Stimulated activated naive B cell treated with anti-CD40 and anti-IgM and Interleukin-4, amounts not matched to agents 10 μg/mL and 1 μg/mL and 100 μg/mL, for 72 hours (primary cell): ENCODE measurements around the gene CYP2A13.
"Not testable (repeated sequence)": the region's sequence is repeated elsewhere in the genome, so short reads cannot be mapped to it uniquely, and the experiment has no call there.

Source experiments
- ATAC-seq, 2 donors: fragments of 150-1000 bp; cut with Tn5 transposase; replicated peaks; 2 replicates each; pipeline ENCODE4 v1.10.0; 2021; ENCODE audit warnings: moderate library complexity in 1 of 2
- DNase-seq: peaks from one replicate; pipeline ENCODE4 v3.0.0; 2021
- H3K27ac Mint-ChIP-seq: one replicate; pipeline ENCODE4 v1.8.0; 2022; ENCODE audit warnings: mild to moderate bottlenecking, mixed read lengths
- H3K27me3 Mint-ChIP-seq, 2 donors: one replicate each; pipeline ENCODE4 v1.8.0; 2022; ENCODE audit warnings: mixed read lengths in 2 of 2
- H3K36me3 Mint-ChIP-seq, 2 donors: one replicate each; pipeline ENCODE4 v1.8.0; 2022; ENCODE audit warnings: mixed read lengths in 2 of 2, mild to moderate bottlenecking in 1 of 2
- H3K4me1 Mint-ChIP-seq, 2 donors: one replicate each; pipeline ENCODE4 v1.8.0; 2022; ENCODE audit warnings: mixed read lengths in 2 of 2, mild to moderate bottlenecking in 1 of 2
- H3K4me3 Mint-ChIP-seq, 2 donors: one replicate each; pipeline ENCODE4 v1.8.0; 2022; ENCODE audit warnings: mild to moderate bottlenecking in 2 of 2, mixed read lengths in 2 of 2, moderate library complexity in 1 of 2
- H3K9me3 Mint-ChIP-seq, 2 donors: one replicate each; pipeline ENCODE4 v1.8.0; 2022; ENCODE audit warnings: mixed read lengths in 2 of 2, mild to moderate bottlenecking in 1 of 2

The CYP2A13 gene

GRCh38 chr19:41098762-41099161, 10.5 kb downstream of the CYP2A13 start:
- Mint-ChIP-seq H3K27me3 (peaks cover 31 to 36% of the 10 kb centered on the region in 2 donors), H3K4me3 (no peak overlapping the region)
- no peak for DNase-seq

GRCh38 chr19:41102210-41102609, 14.0 kb downstream of the CYP2A13 start:
- peaks cover 17 to 26% of the 10 kb centered on the region in 2 donors for H3K9me3 Mint-ChIP-seq
- H3K27ac Mint-ChIP-seq, H3K4me3 Mint-ChIP-seq, H3K4me1 Mint-ChIP-seq, DNase-seq, H3K36me3 Mint-ChIP-seq, ATAC-seq: not testable (repeated sequence)
- H3K27me3 Mint-ChIP-seq, result peaks cover 16 to 23% of the 10 kb centered on the region in 2 donors

More at GRCh38 chr19:41098762-41099161, 10.5 kb downstream of the CYP2A13 start:
- Mint-ChIP-seq H3K27ac (no peak overlapping the region), H3K9me3 (peaks cover 17 to 18% of the 10 kb centered on the region in 2 donors), H3K36me3 (peaks cover 6% of the 10 kb centered on the region in 2 donors), H3K4me1 (no peaks in the 10 kb centered on the region)
- ATAC-seq, result no peak

- H3K9me3 Mint-ChIP-seq, result peaks cover 11 to 21% of the 10 kb centered on the region in 2 donors
Observed at GRCh38 chr19:41106177-41106576, 17.9 kb downstream of the CYP2A13 start.

GRCh38 chr19:41111296-41111695, 23.0 kb downstream of the CYP2A13 start:
- no peak for DNase-seq
- Mint-ChIP-seq H3K27ac (no peak overlapping the region), H3K9me3 (no peaks in the 10 kb centered on the region), H3K27me3 (peaks cover 7 to 16% of the 10 kb centered on the region in 2 donors), H3K4me3 (no peak overlapping the region), H3K4me1 (no peaks in the 10 kb centered on the region), H3K36me3 (no peaks in the 10 kb centered on the region)
- no peak for ATAC-seq

More at GRCh38 chr19:41106177-41106576, 17.9 kb downstream of the CYP2A13 start:
- no peaks in the 10 kb centered on the region for H3K4me1 Mint-ChIP-seq
- H3K27ac Mint-ChIP-seq, result no peak overlapping the region
- H3K4me3 Mint-ChIP-seq, result no peak overlapping the region
- H3K36me3 Mint-ChIP-seq, result peaks cover 5 to 6% of the 10 kb centered on the region in 2 donors
- DNase-seq (no peak), ATAC-seq (no peak)
- H3K27me3 Mint-ChIP-seq, result peaks cover 4 to 6% of the 10 kb centered on the region in 2 donors

GRCh38 chr19:41111750-41112295, 23.6 kb downstream of the CYP2A13 start:
- DNase-seq (no peak), ATAC-seq (no peak)
- H3K27me3 Mint-ChIP-seq, result peaks cover 11 to 20% of the 10 kb centered on the region in 2 donors
- H3K9me3 Mint-ChIP-seq, result no peaks in the 10 kb centered on the region
- H3K36me3 Mint-ChIP-seq, result no peaks in the 10 kb centered on the region
- H3K4me3 Mint-ChIP-seq, result no peak overlapping the region
- no peak overlapping the region for H3K27ac Mint-ChIP-seq
- H3K4me1 Mint-ChIP-seq, result no peaks in the 10 kb centered on the region

- DNase-seq (no peak), ATAC-seq (no peak)
- Mint-ChIP-seq H3K36me3 (no peaks in the 10 kb centered on the region), H3K4me1 (no peaks in the 10 kb centered on the region), H3K4me3 (no peak overlapping the region), H3K9me3 (no peaks in the 10 kb centered on the region), H3K27me3 (peaks cover 21 to 28% of the 10 kb centered on the region in 2 donors), H3K27ac (no peak overlapping the region)
Observed at GRCh38 chr19:41112728-41113290, 24.6 kb downstream of the CYP2A13 start.

GRCh38 chr19:41114132-41114531, 25.9 kb downstream of the CYP2A13 start, which contains the start of gene CYP2F1:
CYP2F1 (plus strand) TSS chr19:41114432; CDS start chr19:41116189, 1,757 bp downstream.
- ATAC-seq (no peak), DNase-seq (no peak)
- no peaks in the 10 kb centered on the region for H3K36me3 Mint-ChIP-seq
- H3K27ac Mint-ChIP-seq, result no peak within 1 kb of the TSS
- H3K4me1 Mint-ChIP-seq, result no peaks in the 10 kb centered on the region
- H3K4me3 Mint-ChIP-seq, result no peak within 1 kb of the TSS
- no peaks in the 10 kb centered on the region for H3K9me3 Mint-ChIP-seq
- H3K27me3 Mint-ChIP-seq, result peaks cover 25 to 28% of the 10 kb centered on the region in 2 donors

- Mint-ChIP-seq H3K27ac (no peak overlapping the region), H3K36me3 (no peaks in the 10 kb centered on the region)
- no peak for DNase-seq
Observed at GRCh38 chr19:41116261-41116660, 28.0 kb downstream of the CYP2A13 start.

GRCh38 chr19:41120929-41121911, 33.0 kb downstream of the CYP2A13 start:
- H3K27me3 Mint-ChIP-seq, result peaks cover 25 to 35% of the 10 kb centered on the region in 2 donors
- not testable (repeated sequence) for H3K4me1 Mint-ChIP-seq, H3K4me3 Mint-ChIP-seq, H3K27ac Mint-ChIP-seq, DNase-seq, H3K36me3 Mint-ChIP-seq, H3K9me3 Mint-ChIP-seq
- ATAC-seq, result peak; percentile 39 to 53

More at GRCh38 chr19:41116261-41116660, 28.0 kb downstream of the CYP2A13 start:
- peaks cover 6% of the 10 kb centered on the region in 2 donors for H3K4me1 Mint-ChIP-seq
- no peak for ATAC-seq
- H3K4me3 Mint-ChIP-seq, result no peak overlapping the region
- no peaks in the 10 kb centered on the region for H3K9me3 Mint-ChIP-seq
- peaks cover 34% of the 10 kb centered on the region in 2 donors for H3K27me3 Mint-ChIP-seq

- H3K4me3 Mint-ChIP-seq, H3K27ac Mint-ChIP-seq, H3K36me3 Mint-ChIP-seq, DNase-seq, H3K9me3 Mint-ChIP-seq, ATAC-seq: not testable (repeated sequence)
- Mint-ChIP-seq H3K4me1 (peaks cover 13% of the 10 kb centered on the region in 2 donors), H3K27me3 (peaks cover 17 to 26% of the 10 kb centered on the region in 2 donors)
Observed at GRCh38 chr19:41122846-41123245, 34.6 kb downstream of the CYP2A13 start.

GRCh38 chr19:41123716-41124294, 35.6 kb downstream of the CYP2A13 start:
- Mint-ChIP-seq H3K36me3 (no peaks in the 10 kb centered on the region), H3K27ac (no peak overlapping the region), H3K4me3 (no peak overlapping the region), H3K27me3 (peaks cover 18 to 29% of the 10 kb centered on the region in 2 donors), H3K4me1 (peaks cover 16 to 19% of the 10 kb centered on the region in 2 donors), H3K9me3 (peaks cover 0 to 2% of the 10 kb centered on the region in 2 donors)
- DNase-seq, result no peak
- ATAC-seq, result no peak

GRCh38 chr19:41126765-41127203, 38.5 kb downstream of the CYP2A13 start:
- H3K27me3 Mint-ChIP-seq, result peaks cover 24 to 39% of the 10 kb centered on the region in 2 donors
- ATAC-seq, H3K9me3 Mint-ChIP-seq, H3K4me3 Mint-ChIP-seq, H3K36me3 Mint-ChIP-seq, H3K27ac Mint-ChIP-seq, DNase-seq: not testable (repeated sequence)
- peaks cover 9 to 11% of the 10 kb centered on the region in 2 donors for H3K4me1 Mint-ChIP-seq

- not testable (repeated sequence) for H3K36me3 Mint-ChIP-seq, DNase-seq, H3K27ac Mint-ChIP-seq, H3K9me3 Mint-ChIP-seq, ATAC-seq
- Mint-ChIP-seq H3K27me3 (peaks cover 28 to 43% of the 10 kb centered on the region in 2 donors), H3K4me1 (peaks cover 9 to 11% of the 10 kb centered on the region in 2 donors), H3K4me3 (peak overlapping the region in 1 of 2 donors; percentile 47)
Observed at GRCh38 chr19:41127362-41127761, 39.1 kb downstream of the CYP2A13 start.
